SK-N-SH (cell line): ENCODE measurements around the gene PRKG1.

Experiments
- CTCF ChIP-seq: fragments of 200-600 bp; sonication (generic); IDR thresholded peaks from 2 replicates; pipeline ENCODE4 v1.6.1; 2017; ENCODE audit warnings: antibody characterized with exemption, mild to moderate bottlenecking, moderate library complexity
- EP300 ChIP-seq, 2 experiments: IDR thresholded peaks; 2 replicates each; pipeline versions ENCODE4 v1.4.0 to v1.6.1; 2012; ENCODE audit warnings: borderline replicate concordance in 1 of 2, low read depth in 1 of 2, low read length in 1 of 2
- FOXJ3 ChIP-seq: sonication (generic); formaldehyde crosslinking; IDR thresholded peaks from 2 replicates; pipeline ENCODE4 v1.5.1; 2020; ENCODE audit warnings: mild to moderate bottlenecking, missing genetic modification reagents
- FOXM1 ChIP-seq: IDR thresholded peaks from 2 replicates; pipeline ENCODE4 v1.4.0; 2012; ENCODE audit warnings: low read depth, mild to moderate bottlenecking
- POLR2AphosphoS5 ChIP-seq: IDR thresholded peaks from 2 replicates; pipeline ENCODE4 v1.6.1; 2012; ENCODE audit warnings: low read depth, low read length
- RAD21 ChIP-seq: IDR thresholded peaks from 2 replicates; pipeline ENCODE4 v1.6.1; 2012; ENCODE audit warnings: mild to moderate bottlenecking, low read length
- REST ChIP-seq: IDR thresholded peaks from 2 replicates; pipeline ENCODE4 v1.6.1; 2012; ENCODE audit warnings: mild to moderate bottlenecking, low read depth, low read length, moderate library complexity
- TAF1 ChIP-seq: IDR thresholded peaks from 2 replicates; pipeline ENCODE4 v1.6.1; 2012; ENCODE audit warnings: low read depth, mild to moderate bottlenecking, low read length, moderate library complexity, borderline replicate concordance
- TEAD4 ChIP-seq: IDR thresholded peaks from 2 replicates; pipeline ENCODE4 v1.4.0; 2012; ENCODE audit warnings: mild to moderate bottlenecking, borderline replicate concordance; ENCODE audit not compliant: insufficient read depth
- YY1 ChIP-seq: IDR thresholded peaks from 2 replicates; pipeline ENCODE4 v1.4.0; 2012; ENCODE audit warnings: low read depth, mild to moderate bottlenecking

GRCh38 chr10:51951601-51952000, 877.3 kb downstream of the PRKG1 start:
- TF ChIP-seq CTCF: no peak
- no peak for TF ChIP-seq POLR2AphosphoS5
- no peak for TF ChIP-seq FOXJ3 (CRISPR knock-in tag)
- TF ChIP-seq EP300 (IDR thresholded peaks at IDR 0.05; ENCODE audit: borderline replicate concordance in 1 of 2, low read depth in 1 of 2, low read length in 1 of 2): no peak
- TF ChIP-seq TEAD4: no peak
- TF ChIP-seq RAD21: no peak
- no peak for TF ChIP-seq YY1
- TF ChIP-seq REST: no peak
- TF ChIP-seq TAF1: no peak
- TF ChIP-seq FOXM1: no peak
